Measurements from ENCODE around the gene TRRAP.

The TRRAP gene

DNA sequence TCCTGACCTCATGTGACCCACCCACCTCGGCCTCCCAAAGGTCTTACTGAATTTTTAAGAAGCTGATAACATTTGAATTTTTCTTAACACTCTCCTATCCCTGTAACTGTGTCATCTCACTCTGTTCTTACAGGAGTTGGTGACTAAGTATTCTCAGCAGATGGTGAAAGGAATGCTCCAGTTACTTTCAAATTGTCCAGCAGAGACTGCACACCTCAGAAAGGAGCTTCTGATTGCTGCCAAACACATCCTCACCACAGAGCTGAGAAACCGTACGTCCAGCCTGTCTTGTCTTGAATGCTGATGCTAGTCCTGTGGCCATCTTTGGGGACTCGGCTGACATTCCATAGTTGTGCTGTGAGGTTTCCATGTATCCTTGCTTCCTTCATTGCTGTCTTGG is 24.9 kb downstream of the TRRAP start:
- DNase-seq (ENCODE audit: low spot score) = no peak
- TF ChIP-seq CTCF (IDR thresholded peaks at IDR 0.05; ENCODE audit: extremely low read depth, missing control alignments) = no peak

GRCh38 chr7:98907570-98907969 is 29.2 kb downstream of the TRRAP start:
- no peak for TF ChIP-seq CTCF (IDR thresholded peaks at IDR 0.05; ENCODE audit: extremely low read depth, missing control alignments)
- no peak for DNase-seq (ENCODE audit: low spot score)

DNA sequence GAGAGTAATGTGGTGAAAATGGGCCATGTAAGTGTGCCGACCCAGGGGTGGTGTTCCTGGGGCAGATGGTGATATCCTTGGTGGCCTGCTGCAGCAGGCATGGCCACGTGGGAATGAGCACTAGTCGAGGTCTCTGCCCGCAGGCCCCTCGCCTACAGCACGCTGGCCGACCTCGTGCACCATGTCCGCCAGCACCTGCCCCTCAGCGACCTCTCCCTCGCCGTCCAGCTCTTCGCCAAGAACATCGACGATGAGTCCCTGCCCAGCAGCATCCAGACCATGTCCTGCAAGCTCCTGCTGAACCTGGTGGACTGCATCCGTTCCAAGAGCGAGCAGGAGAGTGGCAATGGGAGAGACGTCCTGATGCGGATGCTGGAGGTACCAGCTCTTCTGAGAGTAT is 30.3 kb downstream of the TRRAP start:
- TF ChIP-seq CTCF (IDR thresholded peaks at IDR 0.05; ENCODE audit: extremely low read depth, missing control alignments) = no peak

GRCh38 chr7:98909487-98909886 is 31.2 kb downstream of the TRRAP start:
- no peak for DNase-seq (ENCODE audit: low spot score)
- TF ChIP-seq CTCF (IDR thresholded peaks at IDR 0.05; ENCODE audit: extremely low read depth, missing control alignments) = no peak

More for the DNA sequence above, 30.3 kb downstream of the TRRAP start:
- no peak for DNase-seq (ENCODE audit: low spot score)

- DNase-seq (ENCODE audit: low spot score) = no peak
- no peak for TF ChIP-seq CTCF (IDR thresholded peaks at IDR 0.05; ENCODE audit: extremely low read depth, missing control alignments)
Measured at GRCh38 chr7:98910427-98910826, 32.1 kb downstream of the TRRAP start.

GRCh38 chr7:98911916-98912315 is 33.6 kb downstream of the TRRAP start:
- no peak for TF ChIP-seq CTCF (IDR thresholded peaks at IDR 0.05; ENCODE audit: extremely low read depth, missing control alignments)
- DNase-seq (ENCODE audit: low spot score) = no peak

DNA sequence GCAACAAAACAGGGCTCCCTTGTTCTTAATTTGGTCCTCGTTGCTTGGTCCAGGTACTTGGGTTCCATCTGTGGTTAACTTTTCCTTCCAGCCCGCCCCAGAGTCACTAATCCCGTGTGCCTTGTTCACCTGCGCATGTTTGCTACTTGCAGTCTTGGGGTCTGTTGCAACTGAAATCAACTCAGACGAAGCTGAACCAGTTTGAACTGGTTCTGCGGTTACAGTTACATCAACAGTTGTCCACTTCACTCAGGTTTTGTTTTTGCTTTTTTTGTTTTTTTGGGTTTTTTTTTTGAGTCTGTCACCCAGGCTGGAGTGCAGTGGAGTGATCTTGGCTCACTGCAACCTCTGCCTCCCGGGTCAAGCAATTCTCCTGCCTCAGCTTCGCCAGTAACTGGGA is 34.7 kb downstream of the TRRAP start:
- DNase-seq (ENCODE audit: low spot score) = no peak
- TF ChIP-seq CTCF (IDR thresholded peaks at IDR 0.05; ENCODE audit: extremely low read depth, missing control alignments) = no peak
